Karpas-422 (cell line): Measurements from ENCODE around the gene SPTBN1. TPM values are rescaled to one million over a fixed set of nuclear protein-coding genes. Genes with fewer than 3 reads are reported as not detected.
A peak's percentile ranks its signal among the peaks of the same experiment; 100 is the strongest.

Experiments
- DNase-seq: peaks from one replicate; pipeline ENCODE4 v3.0.0-alpha.2; 2015
- H2AFZ ChIP-seq: fragments of 200-600 bp; sonication (generic); 2 replicates; pipeline ENCODE4 v1.6.1; 2014; ENCODE audit warnings: antibody characterized with exemption, low read length, mixed read lengths
- H3K27ac ChIP-seq: fragments of 200-600 bp; sonication (generic); 2 replicates; pipeline ENCODE4 v1.5.1; 2014; ENCODE audit warnings: mild to moderate bottlenecking, low read length, moderate library complexity
- H3K27me3 ChIP-seq: fragments of 200-600 bp; sonication (generic); 2 replicates; pipeline ENCODE4 v1.6.1; 2014; ENCODE audit warnings: low read length, mixed read lengths
- H3K36me3 ChIP-seq: fragments of 200-600 bp; sonication (generic); 2 replicates; pipeline ENCODE4 v1.6.1; 2014; ENCODE audit warnings: low read length, mixed read lengths; ENCODE audit not compliant: insufficient read depth
- H3K4me1 ChIP-seq: fragments of 200-600 bp; sonication (generic); 2 replicates; pipeline ENCODE4 v1.6.1; 2014; ENCODE audit warnings: mild to moderate bottlenecking, low read length, mixed read lengths
- H3K4me2 ChIP-seq: fragments of 200-600 bp; sonication (generic); 2 replicates; pipeline ENCODE4 v1.6.1; 2014; ENCODE audit warnings: low read length, low read depth, mild to moderate bottlenecking; ENCODE audit not compliant: poor library complexity, severe bottlenecking
- H3K4me3 ChIP-seq: fragments of 200-600 bp; sonication (generic); 2 replicates; pipeline ENCODE4 v1.5.1; 2014; ENCODE audit warnings: mild to moderate bottlenecking, antibody characterized with exemption, low read length, mixed read lengths
- H3K79me2 ChIP-seq: fragments of 200-600 bp; sonication (generic); 2 replicates; pipeline ENCODE4 v1.6.1; 2014; ENCODE audit warnings: mild to moderate bottlenecking, low read length, mixed read lengths
- H3K9ac ChIP-seq: fragments of 200-600 bp; sonication (generic); 2 replicates; pipeline ENCODE4 v1.6.0; 2014; ENCODE audit warnings: low read length
- H3K9me2 ChIP-seq: fragments of 200-600 bp; sonication (generic), shearing (Covaris generic); replicated peaks from 2 replicates; pipeline ENCODE4 v1.6.0; 2014; ENCODE audit warnings: mild to moderate bottlenecking, low read length, moderate library complexity; ENCODE audit not compliant: insufficient read depth
- H3K9me3 ChIP-seq: fragments of 300-700, 200-600 bp; sonication (generic); 2 replicates; pipeline ENCODE4 v1.6.1; 2014; ENCODE audit warnings: low read length, mixed read lengths
- H4K20me1 ChIP-seq: fragments of 200-600 bp; sonication (generic); 2 replicates; pipeline ENCODE4 v1.6.1; 2014; ENCODE audit warnings: mild to moderate bottlenecking, antibody characterized with exemption, low read length, low read depth; ENCODE audit not compliant: insufficient read depth
- total RNA-seq: library from RNA; depleted of rRNA; stranded (reverse); fragments of >200 nt; shearing (Covaris generic); gene quantifications from 2 replicates; pipeline ENCODE4 v1.2.3, GENCODE V29; 2014; ENCODE audit warnings: low replicate concordance

SPTBN1 gene
- total RNA-seq, 1 experiment from 2014 or later: 6.2 TPM

GRCh38 chr2:54469484-54470053 lies 13.4 kb downstream of the SPTBN1 start:
- Histone ChIP-seq H3K27me3 (no peaks in the 10 kb centered on the region), H3K4me2 (no peak overlapping the region), H3K9me3 (no peaks in the 10 kb centered on the region), H3K27ac (no peak overlapping the region), H4K20me1 (no peaks in the 10 kb centered on the region), H3K9ac (no peak overlapping the region), H2AFZ (no peak overlapping the region), H3K36me3 (no peaks in the 10 kb centered on the region), H3K79me2 (no peaks in the 10 kb centered on the region), H3K4me3 (no peak overlapping the region), H3K4me1 (peaks cover 8% of the 10 kb centered on the region), H3K9me2 (no peaks in the 10 kb centered on the region)
- DNase-seq: no peak

DNA sequence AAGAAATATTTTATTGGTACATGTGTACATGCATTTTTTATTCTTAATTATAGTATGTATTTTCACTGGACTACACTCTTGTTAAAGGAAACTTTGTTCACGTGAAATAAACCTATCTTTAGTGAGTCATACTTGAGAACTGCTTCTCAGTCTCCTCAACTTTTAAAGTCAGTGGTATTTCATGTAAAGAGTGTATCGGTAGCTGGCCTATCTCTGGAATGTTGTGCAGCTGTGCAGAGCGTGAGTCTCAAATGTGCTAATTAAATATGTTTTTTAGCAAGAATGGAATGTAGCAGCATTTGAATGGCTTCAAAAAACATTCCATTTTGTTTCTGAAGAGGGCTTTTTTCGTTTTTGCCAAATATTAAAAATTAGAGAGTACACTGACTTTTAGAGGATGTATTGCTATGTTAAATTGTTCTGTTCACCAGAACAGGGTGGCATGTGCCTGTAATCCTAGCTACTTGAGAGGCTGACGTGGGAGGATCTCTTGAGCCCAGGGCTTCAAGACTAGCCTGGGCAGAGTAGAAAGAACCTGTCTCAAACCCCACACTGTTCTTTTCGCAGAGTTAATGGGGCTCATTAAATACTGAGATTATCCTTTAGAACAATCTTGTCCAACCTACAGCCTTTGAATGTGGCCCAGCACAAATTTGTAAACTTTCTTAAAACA lies 14.3 kb downstream of the SPTBN1 start:
- no peak overlapping the region for H2AFZ ChIP-seq

DNA sequence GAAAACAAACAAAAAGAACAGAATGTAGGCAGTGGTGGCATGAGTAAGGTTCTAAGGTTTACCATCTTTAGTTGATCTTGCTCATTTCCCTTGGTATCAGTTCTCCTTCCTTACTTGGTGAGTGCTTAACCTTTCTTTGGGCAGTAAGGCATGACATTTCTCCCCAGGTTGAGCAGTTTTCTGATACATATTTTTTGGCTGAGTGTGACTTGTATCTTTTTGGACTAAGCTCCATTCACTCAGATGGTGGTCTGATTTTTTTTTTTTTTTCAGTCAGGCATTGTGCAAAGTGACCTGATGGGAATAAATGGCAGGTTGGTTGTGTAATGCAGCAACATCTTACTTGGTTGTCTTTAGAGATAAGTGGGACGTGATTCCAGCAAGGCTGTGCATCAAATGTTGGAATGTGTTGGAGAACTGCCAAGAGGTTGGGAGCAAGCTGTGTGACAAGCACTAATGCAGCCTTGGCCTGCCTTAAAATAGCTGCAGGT lies 15.1 kb downstream of the SPTBN1 start:
- H3K27ac ChIP-seq: no peak overlapping the region
- H3K36me3 ChIP-seq: no peaks in the 10 kb centered on the region
- peak overlapping the region; percentile 14 for H3K4me2 ChIP-seq
- H3K4me1 ChIP-seq: peaks cover 8% of the 10 kb centered on the region
- no peaks in the 10 kb centered on the region for H3K9me2 ChIP-seq
- H2AFZ ChIP-seq: no peak overlapping the region
- H3K9ac ChIP-seq: no peak overlapping the region
- no peaks in the 10 kb centered on the region for H3K9me3 ChIP-seq
- H3K27me3 ChIP-seq: no peaks in the 10 kb centered on the region
- no peaks in the 10 kb centered on the region for H4K20me1 ChIP-seq
- H3K4me3 ChIP-seq: no peak overlapping the region
- H3K79me2 ChIP-seq: no peaks in the 10 kb centered on the region
- DNase-seq: peak; percentile 50

More for the DNA sequence above, 14.3 kb downstream of the SPTBN1 start:
- Histone ChIP-seq H3K9me3 (no peaks in the 10 kb centered on the region), H4K20me1 (no peaks in the 10 kb centered on the region), H3K4me2 (no peak overlapping the region), H3K4me1 (peaks cover 8% of the 10 kb centered on the region), H3K27ac (no peak overlapping the region), H3K36me3 (no peaks in the 10 kb centered on the region), H3K9me2 (no peaks in the 10 kb centered on the region), H3K9ac (no peak overlapping the region), H3K4me3 (no peak overlapping the region), H3K79me2 (no peaks in the 10 kb centered on the region), H3K27me3 (no peaks in the 10 kb centered on the region)
- no peak for DNase-seq

DNA sequence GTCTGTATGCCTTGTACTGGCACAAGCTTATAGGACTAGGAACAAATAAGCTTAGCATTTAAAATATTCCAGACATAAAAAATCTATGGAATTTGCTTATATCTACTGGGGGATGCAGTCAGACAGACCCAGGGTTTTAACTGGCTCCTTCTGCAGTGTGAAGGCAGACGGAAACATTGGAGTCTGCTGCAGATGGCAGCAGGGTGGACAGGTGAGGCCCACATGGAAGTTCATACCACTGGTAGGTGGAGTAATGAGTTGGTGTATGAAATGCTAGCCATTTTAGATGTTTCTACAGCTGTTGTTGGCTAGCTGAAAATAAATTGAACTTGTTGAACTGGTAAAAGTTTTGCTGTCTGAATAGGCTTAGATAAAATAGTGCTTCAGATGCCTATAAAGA lies 17.7 kb downstream of the SPTBN1 start:
- Histone ChIP-seq H3K9me3 (no peaks in the 10 kb centered on the region), H3K4me3 (no peak overlapping the region), H3K9ac (no peak overlapping the region), H3K9me2 (no peaks in the 10 kb centered on the region), H3K79me2 (no peaks in the 10 kb centered on the region), H4K20me1 (no peaks in the 10 kb centered on the region), H3K27me3 (no peaks in the 10 kb centered on the region), H3K4me1 (peaks cover 8% of the 10 kb centered on the region), H3K4me2 (no peak overlapping the region), H3K36me3 (no peaks in the 10 kb centered on the region), H2AFZ (no peak overlapping the region), H3K27ac (no peak overlapping the region)
- no peak for DNase-seq

GRCh38 chr2:54475285-54475684 lies 19.2 kb downstream of the SPTBN1 start:
- H3K9me3 ChIP-seq: no peaks in the 10 kb centered on the region
- no peak overlapping the region for H3K4me2 ChIP-seq
- no peak for DNase-seq
- no peak overlapping the region for H2AFZ ChIP-seq
- peaks cover 8% of the 10 kb centered on the region for H3K4me1 ChIP-seq
- no peak overlapping the region for H3K27ac ChIP-seq
- no peaks in the 10 kb centered on the region for H3K79me2 ChIP-seq
- H4K20me1 ChIP-seq: no peaks in the 10 kb centered on the region
- no peaks in the 10 kb centered on the region for H3K36me3 ChIP-seq
- H3K9me2 ChIP-seq: no peaks in the 10 kb centered on the region
- H3K4me3 ChIP-seq: no peak overlapping the region
- no peak overlapping the region for H3K9ac ChIP-seq
- no peaks in the 10 kb centered on the region for H3K27me3 ChIP-seq

DNA sequence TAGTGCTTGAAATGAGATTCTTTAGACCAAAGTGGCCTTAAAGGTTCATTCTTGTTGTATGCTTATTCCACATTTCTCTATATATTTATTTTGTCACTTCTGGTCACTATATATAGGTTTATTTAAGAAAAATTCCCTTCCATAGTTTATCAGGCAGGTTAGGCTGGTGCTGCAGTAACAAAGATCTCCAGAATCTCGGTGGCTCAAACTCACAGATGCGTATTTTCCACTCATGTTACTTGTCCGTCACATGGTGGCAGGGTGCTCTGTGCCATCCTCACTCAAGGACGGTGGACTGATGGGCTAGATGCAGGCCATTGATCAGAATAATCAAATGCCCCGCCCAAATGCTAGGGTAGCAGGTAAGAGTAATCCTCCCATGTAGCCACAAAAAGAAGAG lies 19.8 kb downstream of the SPTBN1 start:
- Histone ChIP-seq H3K9ac (no peak overlapping the region), H2AFZ (no peak overlapping the region)

GRCh38 chr2:54476852-54477251 lies 20.7 kb downstream of the SPTBN1 start:
- no peaks in the 10 kb centered on the region for H3K27me3 ChIP-seq
- DNase-seq: no peak
- no peak overlapping the region for H3K4me3 ChIP-seq
- H4K20me1 ChIP-seq: no peaks in the 10 kb centered on the region
- no peak overlapping the region for H3K9ac ChIP-seq
- no peaks in the 10 kb centered on the region for H3K36me3 ChIP-seq
- H3K79me2 ChIP-seq: no peaks in the 10 kb centered on the region
- no peak overlapping the region for H3K27ac ChIP-seq
- H2AFZ ChIP-seq: no peak overlapping the region
- H3K4me2 ChIP-seq: no peak overlapping the region
- H3K4me1 ChIP-seq: no peaks in the 10 kb centered on the region
- no peaks in the 10 kb centered on the region for H3K9me2 ChIP-seq
- no peaks in the 10 kb centered on the region for H3K9me3 ChIP-seq

More for the DNA sequence above, 19.8 kb downstream of the SPTBN1 start:
- no peak for DNase-seq
- Histone ChIP-seq H3K9me3 (no peaks in the 10 kb centered on the region), H3K27ac (no peak overlapping the region), H3K9me2 (no peaks in the 10 kb centered on the region), H3K36me3 (no peaks in the 10 kb centered on the region), H3K4me2 (no peak overlapping the region), H3K79me2 (no peaks in the 10 kb centered on the region), H3K4me1 (peaks cover 7% of the 10 kb centered on the region), H3K4me3 (no peak overlapping the region), H3K27me3 (no peaks in the 10 kb centered on the region), H4K20me1 (no peaks in the 10 kb centered on the region)

- Histone ChIP-seq H3K9me2 (no peaks in the 10 kb centered on the region), H3K27ac (no peak overlapping the region), H3K79me2 (no peaks in the 10 kb centered on the region), H3K9me3 (no peaks in the 10 kb centered on the region), H3K4me3 (no peak overlapping the region), H3K9ac (no peak overlapping the region), H3K36me3 (no peaks in the 10 kb centered on the region), H2AFZ (no peak overlapping the region), H3K4me2 (no peak overlapping the region), H3K4me1 (no peaks in the 10 kb centered on the region), H3K27me3 (no peaks in the 10 kb centered on the region), H4K20me1 (no peaks in the 10 kb centered on the region)
- DNase-seq: no peak
Measured at GRCh38 chr2:54477896-54478295, 21.8 kb downstream of the SPTBN1 start.
